ENCODE results near the gene FBN1.

FBN1 gene

DNA sequence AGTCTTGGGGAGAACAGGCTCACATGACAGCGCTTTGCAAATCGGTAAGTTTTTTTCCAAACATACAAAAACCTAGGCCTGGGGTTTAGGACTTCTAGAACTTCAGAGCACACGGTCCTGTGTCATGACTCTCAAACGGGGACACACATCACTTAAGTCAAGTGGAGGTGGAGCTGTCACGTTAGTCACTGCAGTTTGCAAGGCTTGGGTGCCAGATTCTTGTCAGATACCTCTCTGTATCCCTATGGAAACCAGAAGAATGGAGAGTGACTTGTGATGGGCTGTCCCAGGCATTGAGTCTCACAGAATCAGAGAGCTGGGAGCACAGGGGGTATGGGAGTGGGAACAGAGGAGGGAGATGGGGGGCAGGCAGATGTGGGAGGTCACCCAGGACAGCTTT, 249.5 kb downstream of the FBN1 start:
- Mint-ChIP-seq H3K27me3 (peaks cover 6% of the 10 kb centered on the region), H3K4me1 (no peaks in the 10 kb centered on the region), H3K9me3 (no peaks in the 10 kb centered on the region), H3K36me3 (no peaks in the 10 kb centered on the region), H3K27ac (no peak overlapping the region), H3K4me3 (no peak overlapping the region)
- no peak for DNase-seq
- CTCF ChIA-PET, result interaction anchor here (0.6 kb wide), 1 partner anchor 927 kb away, joined by 3 read pairs; no protein-coding TSS in a partner anchor

- Mint-ChIP-seq H3K4me3 (no peak overlapping the region), H3K27ac (no peak overlapping the region), H3K36me3 (no peaks in the 10 kb centered on the region), H3K27me3 (peaks cover 6% of the 10 kb centered on the region), H3K9me3 (no peaks in the 10 kb centered on the region), H3K4me1 (no peaks in the 10 kb centered on the region)
- CTCF ChIA-PET, result no interaction called here
- no peak for DNase-seq
Measured at GRCh38 chr15:48395521-48396011, 249.9 kb downstream of the FBN1 start.

- H3K27ac Mint-ChIP-seq, result no peak overlapping the region
- no peak for DNase-seq
- CTCF ChIA-PET, result no interaction called here
- H3K36me3 Mint-ChIP-seq, result no peaks in the 10 kb centered on the region
- no peak overlapping the region for H3K4me3 Mint-ChIP-seq
- H3K4me1 Mint-ChIP-seq, result no peaks in the 10 kb centered on the region
- peaks cover 6% of the 10 kb centered on the region for H3K27me3 Mint-ChIP-seq
- no peaks in the 10 kb centered on the region for H3K9me3 Mint-ChIP-seq
Measured at GRCh38 chr15:48394970-48395369, 250.5 kb downstream of the FBN1 start.

DNA sequence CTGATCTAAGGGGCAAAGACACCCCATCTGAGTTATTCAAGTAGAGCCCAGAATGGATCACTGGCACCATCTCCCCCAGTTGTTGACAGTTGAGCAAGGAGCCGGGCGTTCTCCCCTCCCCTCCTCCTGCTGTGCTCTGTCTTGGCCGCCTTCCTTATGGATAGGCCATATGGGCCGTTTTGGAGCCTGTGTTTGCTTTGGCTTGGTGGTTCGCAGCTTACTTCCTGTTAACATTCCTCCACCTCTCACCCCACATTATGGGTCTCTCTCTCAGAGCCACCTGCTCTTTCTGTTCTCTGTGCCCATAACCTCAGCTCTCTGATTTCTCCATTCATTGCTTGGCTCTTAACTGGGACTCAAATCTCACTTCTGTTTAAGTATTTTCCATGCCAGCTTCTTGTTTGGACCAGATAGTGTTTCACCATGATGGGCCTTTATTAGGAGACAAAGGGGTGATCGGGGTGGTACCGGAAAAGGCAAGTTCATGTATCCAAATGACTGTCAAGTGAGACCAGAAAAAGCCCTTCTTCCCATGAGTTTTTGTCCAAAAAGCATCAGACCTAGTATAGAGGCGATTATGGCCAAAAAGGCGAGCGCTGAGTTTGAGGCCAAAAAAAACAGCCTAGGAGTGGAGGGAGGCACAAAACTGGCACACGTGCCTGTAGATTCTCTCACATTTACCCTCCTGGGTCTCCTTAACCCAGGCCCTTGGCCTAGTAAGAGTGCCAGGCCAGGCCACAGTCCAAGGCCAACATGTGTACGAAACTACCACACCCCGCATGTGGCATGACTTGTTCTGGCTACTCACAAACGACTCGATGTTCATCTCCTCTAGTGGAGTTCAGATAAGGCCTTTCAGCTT, 251.6 kb downstream of the FBN1 start:
- H3K9me3 Mint-ChIP-seq, result no peaks in the 10 kb centered on the region
- no peaks in the 10 kb centered on the region for H3K36me3 Mint-ChIP-seq
- H3K27me3 Mint-ChIP-seq, result peaks cover 6% of the 10 kb centered on the region
- no peak for DNase-seq
- no peak overlapping the region for H3K4me3 Mint-ChIP-seq
- no peak overlapping the region for H3K27ac Mint-ChIP-seq
- no peaks in the 10 kb centered on the region for H3K4me1 Mint-ChIP-seq
- CTCF ChIA-PET, result no interaction called here

DNA sequence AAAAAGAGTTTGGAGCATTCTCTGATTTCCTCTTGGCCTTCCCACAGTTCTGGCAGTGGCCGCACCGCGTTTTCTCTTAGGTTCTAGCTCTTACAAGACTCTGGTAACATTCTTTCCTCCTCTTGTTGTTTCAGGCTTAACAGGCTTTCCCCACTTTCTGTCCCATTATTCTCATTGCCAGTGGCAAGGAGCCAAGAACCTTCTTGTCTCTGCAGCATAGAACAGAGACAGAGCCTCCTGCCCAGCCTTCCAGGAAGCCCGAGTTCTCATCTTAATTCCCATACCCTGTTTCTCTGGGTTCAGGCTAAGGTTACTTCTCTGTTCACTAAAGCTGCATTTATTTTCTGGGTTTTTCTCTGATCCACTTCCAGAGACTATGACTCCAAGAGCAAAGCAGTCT, 253.2 kb downstream of the FBN1 start:
- CTCF ChIA-PET, result no interaction called here
- Mint-ChIP-seq H3K27ac (no peak overlapping the region), H3K9me3 (no peaks in the 10 kb centered on the region), H3K4me1 (no peaks in the 10 kb centered on the region), H3K27me3 (peaks cover 6% of the 10 kb centered on the region), H3K36me3 (no peaks in the 10 kb centered on the region), H3K4me3 (no peak overlapping the region)
- DNase-seq, result no peak

DNA sequence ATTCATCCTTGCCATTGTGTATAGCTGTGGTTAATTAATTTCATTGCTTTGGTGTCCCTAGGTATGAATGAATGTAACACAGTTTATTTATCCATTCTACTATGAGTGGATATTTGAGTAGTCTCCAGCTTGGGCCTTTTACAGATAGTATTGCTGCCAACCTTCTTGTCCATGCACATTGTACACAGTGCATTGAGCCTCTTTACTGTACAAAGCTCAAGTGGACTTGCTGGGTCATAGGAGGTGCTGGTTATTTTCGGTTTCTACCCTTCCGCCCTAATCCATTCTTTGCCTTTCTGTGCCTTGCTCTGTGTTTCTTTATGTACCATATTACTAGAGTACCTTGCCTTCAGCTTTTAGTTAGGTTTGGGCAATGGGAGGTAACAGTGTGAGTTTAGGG, 253.6 kb downstream of the FBN1 start:
- CTCF ChIA-PET, result no interaction called here
- Mint-ChIP-seq H3K27me3 (peaks cover 6% of the 10 kb centered on the region), H3K36me3 (no peaks in the 10 kb centered on the region), H3K4me1 (no peaks in the 10 kb centered on the region), H3K4me3 (no peak overlapping the region), H3K27ac (no peak overlapping the region), H3K9me3 (no peaks in the 10 kb centered on the region)
- DNase-seq, result no peak

- no peaks in the 10 kb centered on the region for H3K9me3 Mint-ChIP-seq
- H3K36me3 Mint-ChIP-seq, result no peaks in the 10 kb centered on the region
- no peak for DNase-seq
- no peak overlapping the region for H3K4me3 Mint-ChIP-seq
- H3K27me3 Mint-ChIP-seq, result peaks cover 6% of the 10 kb centered on the region
- CTCF ChIA-PET, result no interaction called here
- no peaks in the 10 kb centered on the region for H3K4me1 Mint-ChIP-seq
- H3K27ac Mint-ChIP-seq, result no peak overlapping the region
Measured at GRCh38 chr15:48389691-48390143, 255.8 kb downstream of the FBN1 start.

DNA sequence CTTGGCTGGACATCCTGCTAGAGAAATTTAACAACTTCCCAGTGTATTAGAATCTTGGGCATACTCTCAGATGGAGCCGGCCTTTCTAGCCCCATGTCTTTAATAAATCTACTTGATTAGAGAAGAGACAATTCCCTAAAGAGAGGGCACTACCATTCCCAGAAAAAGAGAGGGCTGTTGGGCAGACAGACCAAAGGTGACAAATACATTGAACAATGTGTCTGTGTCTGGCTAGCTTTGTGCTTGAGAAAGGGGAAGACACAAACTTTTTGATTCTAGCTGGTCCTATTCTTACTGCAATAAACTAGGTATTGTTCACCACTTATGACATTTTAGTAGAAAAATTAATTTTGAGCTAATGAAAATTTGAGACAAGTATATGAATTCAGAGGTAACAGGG, 256.6 kb downstream of the FBN1 start:
- H3K27me3 Mint-ChIP-seq, result peaks cover 6% of the 10 kb centered on the region
- no peaks in the 10 kb centered on the region for H3K36me3 Mint-ChIP-seq
- no peak overlapping the region for H3K27ac Mint-ChIP-seq
- no peak overlapping the region for H3K4me3 Mint-ChIP-seq
- H3K9me3 Mint-ChIP-seq, result no peaks in the 10 kb centered on the region
- H3K4me1 Mint-ChIP-seq, result no peaks in the 10 kb centered on the region
- no peak for DNase-seq
- CTCF ChIA-PET, result interaction anchor here (0.6 kb wide), 1 partner anchor 869 kb away, joined by 3 read pairs; no protein-coding TSS in a partner anchor

DNA sequence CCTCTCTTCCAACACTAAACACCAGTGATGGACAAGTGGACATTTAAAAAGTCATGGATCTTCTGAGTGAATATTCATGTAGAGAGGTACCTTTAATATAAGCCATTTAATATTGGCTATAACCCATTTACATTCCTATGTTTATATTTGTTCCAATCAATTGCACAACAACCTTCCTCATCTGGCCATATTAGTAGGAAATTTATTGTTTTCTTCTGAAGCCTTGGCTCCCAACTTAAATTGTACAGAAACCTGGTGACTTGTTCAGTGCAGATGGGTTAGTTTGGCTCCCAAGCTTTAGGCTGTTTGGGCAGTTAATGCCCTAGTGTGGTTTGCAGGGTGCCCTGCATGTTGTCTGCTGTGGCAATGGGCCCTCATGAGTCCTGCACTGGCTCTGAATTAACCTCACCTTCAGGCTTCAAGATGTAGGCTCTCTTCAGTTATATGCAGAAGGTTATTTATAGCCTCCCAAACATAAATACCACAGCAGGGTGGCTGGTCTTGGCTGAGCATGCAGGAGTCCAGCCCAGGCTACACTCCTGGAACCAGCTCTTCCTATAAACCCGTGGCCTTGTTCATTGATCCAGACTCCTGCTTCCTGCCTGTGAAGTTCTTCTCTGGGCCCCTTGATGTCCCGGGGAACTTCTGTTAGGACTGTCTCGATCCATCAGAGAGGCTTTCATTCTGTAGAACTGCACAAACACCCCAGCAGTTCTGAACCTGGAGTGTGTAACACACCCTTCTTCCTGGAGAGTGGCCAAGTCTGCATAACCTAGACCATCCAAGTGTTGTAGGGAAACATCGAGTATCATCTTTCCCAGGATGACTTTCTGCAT, 257.3 kb downstream of the FBN1 start:
- Mint-ChIP-seq H3K27ac (no peak overlapping the region), H3K27me3 (peaks cover 6% of the 10 kb centered on the region)
- DNase-seq, result no peak

DNA sequence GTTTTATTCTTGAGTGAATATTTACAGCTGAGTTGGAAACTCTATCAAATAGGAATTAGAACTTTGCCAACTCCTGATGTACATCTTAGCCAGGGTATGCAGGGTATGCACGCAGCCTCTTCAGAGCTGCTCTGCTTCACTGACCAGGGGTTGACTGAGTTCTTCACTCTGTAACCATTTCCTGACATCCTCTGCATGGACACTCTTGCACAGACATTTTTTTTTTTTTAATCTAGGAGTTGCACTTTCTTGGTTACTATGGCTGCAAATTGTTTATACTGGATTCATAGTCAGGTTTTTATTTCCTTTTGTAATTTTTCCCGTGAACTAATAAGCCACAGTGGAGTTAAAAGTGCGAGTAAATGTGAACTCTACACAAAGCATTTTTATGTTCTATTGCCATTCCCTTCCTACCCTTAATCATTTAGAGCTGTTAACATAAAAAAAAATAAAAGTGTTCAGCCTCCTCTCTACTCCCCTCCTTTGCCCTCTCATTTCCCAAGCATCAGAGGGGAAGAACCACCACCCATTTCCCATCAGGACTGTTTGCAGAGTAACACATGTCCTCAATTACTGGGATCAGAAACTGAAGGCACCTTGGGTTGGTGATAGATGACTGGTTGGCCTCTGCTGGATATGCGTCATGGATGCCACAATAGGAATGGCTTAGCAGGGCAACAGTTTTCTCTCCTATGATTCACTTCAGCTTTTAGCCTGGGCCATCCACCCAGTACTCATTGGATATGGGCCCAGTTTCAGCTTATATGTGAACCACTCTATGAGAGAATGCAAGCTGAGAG, 260.3 kb downstream of the FBN1 start:
- Mint-ChIP-seq H3K27me3 (peaks cover 5% of the 10 kb centered on the region), H3K27ac (no peak overlapping the region), H3K36me3 (no peaks in the 10 kb centered on the region), H3K4me1 (no peaks in the 10 kb centered on the region), H3K9me3 (no peaks in the 10 kb centered on the region), H3K4me3 (no peak overlapping the region)
- CTCF ChIA-PET, result no interaction called here
- DNase-seq, result no peak

More for the DNA sequence above, 257.3 kb downstream of the FBN1 start:
- CTCF ChIA-PET, result interaction anchor here (0.6 kb wide), 1 partner anchor 870 kb away, joined by 3 read pairs; no protein-coding TSS in a partner anchor
- Mint-ChIP-seq H3K4me1 (no peaks in the 10 kb centered on the region), H3K9me3 (no peaks in the 10 kb centered on the region), H3K36me3 (no peaks in the 10 kb centered on the region), H3K4me3 (no peak overlapping the region)

GRCh38 chr15:48384616-48385015, 260.9 kb downstream of the FBN1 start:
- no peak overlapping the region for H3K4me3 Mint-ChIP-seq
- peaks cover 5% of the 10 kb centered on the region for H3K27me3 Mint-ChIP-seq
- H3K4me1 Mint-ChIP-seq, result no peaks in the 10 kb centered on the region
- no peaks in the 10 kb centered on the region for H3K36me3 Mint-ChIP-seq
- CTCF ChIA-PET, result no interaction called here
- no peak for DNase-seq
- no peak overlapping the region for H3K27ac Mint-ChIP-seq
- H3K9me3 Mint-ChIP-seq, result no peaks in the 10 kb centered on the region

DNA sequence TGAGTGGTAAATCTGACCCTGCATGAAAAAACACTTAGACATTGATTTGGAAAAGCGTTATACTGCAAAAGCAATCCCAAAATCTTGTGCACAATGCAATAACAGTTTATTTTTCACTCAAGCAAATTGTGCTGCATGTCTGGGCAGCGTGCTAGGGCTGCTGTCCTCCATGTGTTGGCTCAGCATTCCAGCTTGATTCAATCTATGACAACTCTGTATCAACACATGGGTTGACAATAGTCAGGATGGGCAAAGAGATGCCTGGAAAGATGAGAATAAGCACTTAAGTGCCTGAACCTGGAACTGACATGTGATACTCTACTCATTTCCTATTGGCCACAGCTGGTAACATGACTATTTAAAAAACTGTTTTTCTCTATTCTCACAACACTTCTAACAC, 262.5 kb downstream of the FBN1 start:
- H3K36me3 Mint-ChIP-seq, result no peaks in the 10 kb centered on the region
- no peak overlapping the region for H3K27ac Mint-ChIP-seq
- H3K4me3 Mint-ChIP-seq, result no peak overlapping the region
- CTCF ChIA-PET, result no interaction called here
- DNase-seq, result no peak
- no peaks in the 10 kb centered on the region for H3K9me3 Mint-ChIP-seq
- peaks cover 5% of the 10 kb centered on the region for H3K27me3 Mint-ChIP-seq
- H3K4me1 Mint-ChIP-seq, result no peaks in the 10 kb centered on the region

DNA sequence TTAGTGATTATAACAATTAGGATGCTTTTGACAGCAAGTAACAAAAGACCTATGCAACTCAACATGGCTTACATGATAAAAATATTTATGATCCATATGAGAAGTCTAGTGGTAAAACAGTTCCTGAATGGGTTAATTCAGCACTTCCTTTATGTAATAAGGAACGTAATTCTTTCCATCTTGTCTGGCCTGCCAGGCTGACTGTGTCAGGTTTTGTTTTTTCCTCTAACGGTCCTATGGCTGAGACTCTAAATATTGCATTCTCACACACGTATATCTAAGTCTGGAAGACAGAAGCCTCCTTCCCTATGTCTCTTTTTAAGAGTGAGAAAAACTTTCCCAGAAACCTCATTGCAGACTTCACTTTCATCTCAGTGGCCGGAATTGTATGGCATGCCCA, 263.6 kb downstream of the FBN1 start:
- Mint-ChIP-seq H3K4me1 (no peaks in the 10 kb centered on the region), H3K4me3 (no peak overlapping the region), H3K27me3 (peaks cover 12% of the 10 kb centered on the region), H3K9me3 (no peaks in the 10 kb centered on the region), H3K36me3 (no peaks in the 10 kb centered on the region), H3K27ac (no peak overlapping the region)
- CTCF ChIA-PET, result no interaction called here
- no peak for DNase-seq

- peaks cover 20% of the 10 kb centered on the region for H3K27me3 Mint-ChIP-seq
- no peak overlapping the region for H3K27ac Mint-ChIP-seq
- no peak for DNase-seq
- H3K4me1 Mint-ChIP-seq, result no peaks in the 10 kb centered on the region
- no peak overlapping the region for H3K4me3 Mint-ChIP-seq
- CTCF ChIA-PET, result no interaction called here
- no peaks in the 10 kb centered on the region for H3K36me3 Mint-ChIP-seq
- H3K9me3 Mint-ChIP-seq, result no peaks in the 10 kb centered on the region
Measured at GRCh38 chr15:48380198-48380597, 265.3 kb downstream of the FBN1 start.
